KOPT-K1 (cell line): ENCODE data around the gene CGNL1.

Experiments used
- H3K27ac ChIP-seq: fragments of 200-600 bp; sonication (generic); 2 replicates; pipeline ENCODE4 v1.5.1; 2016; ENCODE audit warnings: antibody characterized with exemption, mild to moderate bottlenecking, low read depth, low read length; ENCODE audit not compliant: poor library complexity, severe bottlenecking
- H3K36me3 ChIP-seq: fragments of 200-600 bp; sonication (generic); 2 replicates; pipeline ENCODE4 v1.5.1; 2017; ENCODE audit warnings: antibody characterized with exemption, mild to moderate bottlenecking, low read length, moderate library complexity; ENCODE audit not compliant: insufficient read depth
- H3K9me3 ChIP-seq: fragments of 200-600 bp; sonication (generic); 2 replicates; pipeline ENCODE4 v1.5.1; 2017; ENCODE audit warnings: antibody characterized with exemption, low read length, mild to moderate bottlenecking; ENCODE audit not compliant: insufficient read depth, poor library complexity, severe bottlenecking

Gene CGNL1

DNA sequence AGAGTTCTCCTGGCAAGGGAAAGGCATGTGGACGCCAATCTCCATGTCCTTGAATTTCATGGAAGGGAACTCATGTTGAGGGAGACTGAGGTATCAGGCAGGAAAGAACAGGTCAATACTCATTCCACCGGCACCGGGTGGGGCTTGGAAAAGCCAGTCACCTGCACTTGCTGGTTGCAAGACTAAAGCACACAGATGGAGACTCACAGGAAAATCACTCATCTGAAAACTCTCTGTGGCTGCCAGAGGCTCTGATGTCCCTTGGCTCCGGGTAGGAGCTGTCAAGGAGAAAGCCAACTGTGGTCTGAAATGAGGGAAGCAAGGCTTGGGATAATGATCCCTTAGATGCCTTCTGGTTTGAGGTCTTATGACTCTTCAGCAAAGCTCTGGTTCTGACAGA is 8.7 kb upstream of the CGNL1 start:
- H3K9me3 ChIP-seq = no peaks in the 10 kb centered on the region
- no peak overlapping the region for H3K27ac ChIP-seq
- H3K36me3 ChIP-seq = no peaks in the 10 kb centered on the region

DNA sequence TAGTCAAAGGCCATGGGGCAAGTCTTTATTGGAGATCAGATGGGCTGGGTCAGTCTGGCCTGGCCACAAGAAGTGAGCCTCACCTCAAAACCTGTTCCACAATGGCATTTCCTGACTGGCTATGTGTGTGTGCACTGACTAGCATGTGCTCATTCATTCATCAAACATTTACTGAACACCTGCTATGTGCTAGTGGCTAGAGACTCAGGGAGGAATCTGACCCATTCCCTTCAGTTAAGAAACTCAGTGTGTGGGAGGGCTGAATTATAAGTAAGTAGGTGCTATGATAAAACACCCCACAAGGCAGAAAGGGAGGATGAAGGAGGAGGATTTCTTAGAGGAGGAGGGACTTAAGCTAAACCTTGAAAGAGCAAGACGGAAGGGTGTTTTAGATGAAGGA is 5.4 kb upstream of the CGNL1 start:
- peaks cover 4% of the 10 kb centered on the region for H3K9me3 ChIP-seq
- H3K27ac ChIP-seq = no peak overlapping the region
- H3K36me3 ChIP-seq = no peaks in the 10 kb centered on the region

DNA sequence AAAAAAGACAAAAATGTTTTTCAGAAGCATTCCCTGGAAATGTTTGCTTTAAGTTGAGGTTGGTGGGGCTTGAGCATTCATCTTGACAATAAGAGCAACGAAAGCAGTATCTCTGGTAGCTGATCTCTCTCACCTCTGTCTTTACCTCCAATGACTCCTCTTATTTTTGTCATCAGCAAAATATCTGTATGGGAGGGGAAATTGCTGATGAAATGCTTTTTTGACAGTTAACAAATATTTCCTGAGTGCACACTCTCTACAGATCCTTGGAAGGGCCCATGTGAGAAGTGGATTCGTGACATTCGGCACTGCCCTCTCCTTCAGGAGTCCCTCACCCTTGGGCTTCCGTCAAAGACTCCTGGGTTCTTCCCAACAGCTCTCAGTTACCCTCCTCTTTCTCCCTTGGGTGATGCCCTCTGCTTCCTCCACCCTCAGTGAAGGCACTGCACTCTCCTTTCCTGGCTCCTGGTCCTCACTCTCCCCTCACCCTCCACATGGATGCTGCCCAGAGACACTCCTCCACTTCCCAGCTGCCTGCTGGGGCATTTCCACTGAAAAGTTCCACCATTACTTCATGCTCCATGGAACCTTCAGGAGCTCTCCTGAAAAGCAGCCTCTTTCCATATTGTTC is 2.9 kb upstream of the CGNL1 start:
- H3K27ac ChIP-seq = no peak overlapping the region

DNA sequence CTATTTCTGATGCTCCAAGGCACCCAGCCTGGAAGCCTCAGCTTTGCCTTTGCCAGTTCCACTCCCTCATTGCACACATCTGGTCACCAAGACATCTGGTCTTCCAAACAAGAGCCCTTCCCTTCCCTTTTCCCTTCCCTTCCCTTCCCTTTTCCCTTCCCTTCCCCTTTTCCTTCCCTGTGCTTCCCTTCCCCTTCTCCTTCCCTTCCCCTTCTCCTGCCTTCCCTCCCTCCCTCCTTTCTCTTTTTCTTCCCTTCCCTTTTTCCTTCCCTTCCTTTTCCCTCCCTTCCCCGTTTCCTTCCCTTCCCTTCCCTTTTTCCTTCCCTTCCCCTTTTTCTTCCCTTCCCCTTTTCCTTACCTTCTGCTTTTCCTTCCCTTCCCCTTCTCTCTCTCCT is 2.4 kb upstream of the CGNL1 start:
- Histone ChIP-seq H3K27ac (no peak overlapping the region), H3K36me3 (no peaks in the 10 kb centered on the region), H3K9me3 (peaks cover 6% of the 10 kb centered on the region)

More for the DNA sequence above, 2.9 kb upstream of the CGNL1 start:
- no peaks in the 10 kb centered on the region for H3K36me3 ChIP-seq
- H3K9me3 ChIP-seq = peaks cover 6% of the 10 kb centered on the region

DNA sequence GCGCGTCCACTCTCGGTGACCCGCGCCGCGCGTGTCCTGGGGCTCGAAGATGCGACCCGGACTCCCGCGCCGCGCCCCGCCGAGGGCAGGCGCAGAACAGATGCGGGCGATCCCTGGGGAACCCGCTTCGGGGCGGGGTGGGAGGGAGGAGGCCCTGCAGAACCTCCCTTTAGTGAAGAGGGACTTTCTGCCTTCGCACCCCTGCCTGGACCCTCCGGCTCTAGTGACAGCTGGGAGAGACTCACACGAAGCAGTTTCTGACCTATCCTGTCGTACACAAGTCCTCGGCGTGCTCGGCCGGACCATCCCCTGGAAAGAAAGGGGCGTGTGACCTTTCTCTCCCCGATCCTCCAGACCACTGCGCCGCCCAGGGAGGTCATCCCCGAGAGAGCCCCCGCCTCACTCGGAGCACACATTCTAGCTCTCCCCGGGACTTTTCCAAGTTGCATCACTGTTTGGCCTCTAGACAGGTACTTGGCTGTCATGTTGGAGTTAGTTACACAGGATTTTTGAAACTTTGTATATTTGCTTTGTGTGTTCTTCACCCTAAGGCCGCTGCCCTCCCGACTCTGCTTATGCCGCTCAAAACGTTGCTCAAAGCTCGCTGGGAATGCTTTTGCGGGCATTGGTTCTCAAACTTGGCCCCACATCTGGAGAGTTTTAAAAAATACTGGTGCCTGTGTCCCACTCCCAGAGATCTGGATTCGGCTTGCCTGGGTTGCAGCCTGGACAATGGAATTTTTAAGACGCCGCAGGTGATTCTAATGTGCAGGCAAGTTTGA is 582 bp downstream of the CGNL1 start:
- no peak overlapping the region for H3K27ac ChIP-seq
- no peaks in the 10 kb centered on the region for H3K36me3 ChIP-seq
- peaks cover 6% of the 10 kb centered on the region for H3K9me3 ChIP-seq

DNA sequence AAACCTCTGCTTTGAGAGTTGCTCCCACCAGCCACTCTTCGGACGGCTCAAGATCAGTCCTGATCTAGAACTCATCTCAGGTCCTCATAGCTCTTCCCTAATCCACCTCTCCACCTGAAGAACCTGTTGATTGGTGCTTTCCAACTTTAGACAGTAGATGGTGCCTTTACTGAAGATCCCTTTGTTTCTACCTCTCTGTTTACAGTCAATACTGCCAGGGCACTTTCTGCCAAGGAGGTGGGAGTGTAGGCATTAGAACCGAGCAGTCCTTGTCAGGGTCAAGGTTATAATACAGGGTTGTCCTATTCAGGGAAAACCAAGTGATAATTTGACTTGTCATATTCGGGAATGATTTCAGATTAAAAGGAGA is 1.2 kb downstream of the CGNL1 start:
- H3K27ac ChIP-seq = no peak overlapping the region
- peaks cover 6% of the 10 kb centered on the region for H3K9me3 ChIP-seq
- no peaks in the 10 kb centered on the region for H3K36me3 ChIP-seq

DNA sequence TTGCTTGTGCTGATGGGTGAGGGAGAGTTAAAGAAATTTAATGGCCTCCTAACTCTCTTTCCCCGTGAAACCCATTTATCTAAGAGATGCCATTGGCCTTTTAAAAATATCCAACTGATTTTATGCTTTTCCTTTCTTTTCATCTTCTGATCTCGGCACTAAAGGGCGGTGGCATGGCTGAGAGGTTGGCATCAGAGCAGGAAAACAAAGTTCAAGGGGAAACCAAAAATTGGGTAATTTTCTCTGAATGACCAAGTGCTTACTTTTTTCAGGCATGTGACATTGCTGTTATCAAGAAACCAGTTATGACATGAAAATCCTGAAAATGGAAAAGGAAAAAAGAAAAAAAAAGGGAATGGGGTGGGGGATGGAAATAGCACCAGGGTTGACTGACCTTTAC is 3.2 kb downstream of the CGNL1 start:
- H3K27ac ChIP-seq = no peak overlapping the region
- H3K9me3 ChIP-seq = peaks cover 6% of the 10 kb centered on the region
- H3K36me3 ChIP-seq = no peaks in the 10 kb centered on the region

DNA sequence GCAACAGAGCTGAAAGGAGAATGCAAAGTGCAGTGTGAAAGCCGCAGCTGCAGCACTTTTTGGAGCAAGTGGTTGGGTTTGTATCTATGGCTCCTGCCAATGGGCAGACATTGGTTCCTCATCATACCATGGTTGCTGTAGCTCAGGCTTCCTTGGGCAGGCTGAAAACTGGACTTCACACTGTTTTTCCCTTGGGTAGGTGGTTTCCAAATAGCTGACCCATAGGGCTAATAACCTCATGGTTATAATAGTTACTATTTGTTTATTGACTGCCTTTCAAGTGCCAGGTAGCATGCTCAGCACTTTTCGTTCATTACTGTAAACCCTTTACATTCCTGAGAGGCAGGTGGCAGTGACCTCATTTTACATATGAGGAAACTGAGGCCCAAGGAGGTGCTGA is 4.5 kb downstream of the CGNL1 start:
- H3K9me3 ChIP-seq = peaks cover 2% of the 10 kb centered on the region
- H3K36me3 ChIP-seq = no peaks in the 10 kb centered on the region

DNA sequence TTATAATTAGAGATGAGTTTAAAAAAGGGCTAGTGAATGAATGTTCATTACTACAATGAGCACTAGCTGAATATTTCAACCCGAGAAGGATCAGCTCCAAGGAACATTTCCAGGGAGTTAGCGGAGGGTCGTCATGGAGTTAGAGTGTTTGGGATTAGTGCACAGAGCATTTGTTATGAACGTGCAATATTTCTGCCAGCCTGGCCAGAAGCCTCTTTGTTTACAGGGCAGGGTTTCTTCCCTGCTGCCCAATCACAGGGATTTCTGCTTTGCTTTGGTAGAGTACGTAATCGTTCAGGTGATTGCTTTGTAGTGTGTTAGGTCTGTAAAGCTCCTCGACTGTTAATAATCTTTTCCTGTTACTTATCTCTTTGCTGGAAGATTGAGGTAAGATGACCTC is 5.9 kb downstream of the CGNL1 start:
- H3K27ac ChIP-seq = no peak overlapping the region
- H3K36me3 ChIP-seq = no peaks in the 10 kb centered on the region
- H3K9me3 ChIP-seq = no peaks in the 10 kb centered on the region

More for the DNA sequence above, 4.5 kb downstream of the CGNL1 start:
- H3K27ac ChIP-seq = no peak overlapping the region

DNA sequence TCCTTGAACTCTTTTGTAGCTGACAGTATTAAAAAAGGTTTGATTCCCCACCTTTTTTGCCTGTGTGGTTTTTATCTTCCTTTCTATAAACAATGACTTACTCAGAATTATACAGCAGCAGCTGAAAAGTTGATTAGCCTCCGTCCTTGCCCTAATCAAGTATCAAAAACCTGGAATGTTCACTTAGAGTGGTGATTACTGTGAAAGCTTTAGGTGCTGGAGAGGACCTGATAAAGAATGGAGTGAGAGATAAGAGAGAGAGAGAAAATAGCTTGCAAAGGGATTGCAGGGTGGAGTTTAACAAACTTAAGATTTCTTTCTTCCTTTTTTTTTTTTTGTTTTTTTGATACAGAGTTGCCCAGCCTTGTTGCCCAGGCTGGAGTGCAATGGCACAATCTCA is 6.7 kb downstream of the CGNL1 start:
- no peaks in the 10 kb centered on the region for H3K36me3 ChIP-seq
- H3K9me3 ChIP-seq = no peaks in the 10 kb centered on the region
- no peak overlapping the region for H3K27ac ChIP-seq

DNA sequence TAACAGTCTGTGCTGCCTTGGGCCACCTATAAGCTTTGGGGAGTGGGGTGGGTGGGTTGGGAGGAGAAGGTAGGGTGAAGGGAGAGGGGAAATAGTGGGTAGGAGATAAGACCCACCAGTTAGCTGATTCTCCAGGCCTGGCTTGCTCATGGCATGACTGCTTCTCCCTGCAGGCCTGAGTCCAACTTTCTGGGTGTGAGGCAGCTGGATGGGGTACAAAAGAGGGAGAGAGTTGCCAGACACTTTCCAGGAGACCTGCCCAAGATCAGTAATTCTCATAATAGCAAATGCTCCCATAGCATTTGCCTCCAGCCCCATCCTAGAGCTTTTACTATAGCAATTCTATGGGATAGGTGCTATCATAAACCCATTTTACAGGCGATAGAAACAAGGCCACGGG is 7.7 kb downstream of the CGNL1 start:
- Histone ChIP-seq H3K27ac (no peak overlapping the region), H3K36me3 (no peaks in the 10 kb centered on the region), H3K9me3 (no peaks in the 10 kb centered on the region)

DNA sequence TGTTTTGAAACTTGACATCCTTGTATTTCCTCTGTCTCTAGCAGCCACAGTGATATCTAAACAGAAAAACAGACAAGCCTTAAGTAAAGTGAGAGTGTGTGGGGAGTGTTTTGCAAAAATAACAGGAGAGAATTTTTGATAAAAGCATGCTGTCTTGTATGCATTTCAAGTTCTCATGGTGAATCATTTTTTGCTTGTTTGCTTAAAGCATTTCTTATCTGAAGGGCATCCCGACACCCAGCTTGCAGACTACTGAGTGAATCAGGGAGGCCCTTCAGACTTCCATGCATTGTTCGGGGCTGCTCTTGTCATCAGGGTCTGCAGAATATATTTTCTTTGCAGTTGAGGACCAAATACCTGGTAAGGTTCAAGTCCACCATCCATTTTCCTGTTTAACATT is 8.5 kb downstream of the CGNL1 start:
- Histone ChIP-seq H3K9me3 (no peaks in the 10 kb centered on the region), H3K36me3 (no peaks in the 10 kb centered on the region), H3K27ac (no peak overlapping the region)

DNA sequence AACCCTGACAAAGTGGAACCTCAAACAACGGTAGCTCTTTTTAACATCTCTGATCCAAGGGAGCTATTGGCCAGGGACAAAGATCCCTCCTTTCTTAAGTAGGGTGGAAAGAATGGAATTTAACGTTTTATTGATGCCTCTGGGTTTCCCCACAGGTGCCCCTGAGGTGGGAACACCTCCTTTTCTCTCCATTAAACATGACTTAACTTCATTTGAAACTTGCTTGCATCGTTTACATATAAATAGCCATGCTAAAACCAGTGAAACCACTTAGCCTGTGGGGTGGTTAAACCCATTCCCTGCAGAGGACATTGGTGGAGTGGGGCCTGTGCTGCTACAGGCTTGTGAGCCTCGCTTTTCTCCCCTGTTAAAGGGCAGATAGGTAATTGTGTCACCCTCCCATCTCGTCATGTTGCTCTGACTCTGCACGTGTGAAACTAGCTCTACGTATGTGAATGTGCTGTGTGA is 9.7 kb downstream of the CGNL1 start:
- no peaks in the 10 kb centered on the region for H3K9me3 ChIP-seq
- no peaks in the 10 kb centered on the region for H3K36me3 ChIP-seq
- H3K27ac ChIP-seq = no peak overlapping the region

DNA sequence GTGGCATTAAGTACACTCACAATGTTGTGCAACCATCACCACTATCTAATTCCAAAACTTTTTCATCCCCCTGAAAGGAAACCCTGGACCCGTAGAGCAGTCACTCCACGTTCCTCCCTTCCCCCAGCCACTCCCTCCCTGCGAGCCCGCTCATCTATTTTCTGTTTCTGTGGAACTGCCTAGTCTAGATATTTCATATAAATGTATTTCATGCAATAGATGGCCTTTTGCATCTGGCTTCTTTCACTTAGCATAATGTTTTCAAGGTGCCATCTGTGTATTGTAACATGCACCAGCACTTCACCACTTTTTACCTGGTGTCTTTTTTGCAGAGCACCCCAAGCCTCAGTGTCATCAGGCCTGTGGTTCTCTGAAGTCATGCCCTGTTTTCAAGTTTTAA is 10.7 kb downstream of the CGNL1 start:
- H3K36me3 ChIP-seq = no peaks in the 10 kb centered on the region
- no peak overlapping the region for H3K27ac ChIP-seq
- H3K9me3 ChIP-seq = no peaks in the 10 kb centered on the region

DNA sequence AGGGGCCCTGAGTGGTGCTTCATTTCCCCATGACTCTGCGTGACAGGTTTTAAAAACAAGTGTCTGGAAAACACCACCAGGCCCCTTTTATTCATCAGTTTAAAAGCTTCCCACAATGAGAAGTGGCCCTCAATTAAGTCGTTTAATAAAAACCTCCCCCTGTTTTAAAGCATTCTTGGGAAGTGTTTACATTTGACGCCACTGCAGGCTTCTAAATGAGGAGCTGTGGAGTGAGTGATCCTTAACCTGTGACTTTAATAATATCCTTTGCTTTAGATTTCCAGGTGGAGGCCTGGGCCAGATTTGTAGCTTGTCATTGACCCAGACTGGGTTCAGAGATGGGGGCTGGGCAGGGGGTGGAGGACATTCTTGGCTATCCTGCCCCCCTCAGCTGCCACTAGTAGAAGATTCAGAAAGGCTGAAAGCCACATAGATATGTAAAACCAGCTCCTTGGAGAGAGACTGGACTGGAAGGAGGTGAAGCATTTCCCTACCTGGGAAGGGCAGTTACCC is 11.3 kb downstream of the CGNL1 start:
- H3K27ac ChIP-seq = no peak overlapping the region
- H3K9me3 ChIP-seq = no peaks in the 10 kb centered on the region

DNA sequence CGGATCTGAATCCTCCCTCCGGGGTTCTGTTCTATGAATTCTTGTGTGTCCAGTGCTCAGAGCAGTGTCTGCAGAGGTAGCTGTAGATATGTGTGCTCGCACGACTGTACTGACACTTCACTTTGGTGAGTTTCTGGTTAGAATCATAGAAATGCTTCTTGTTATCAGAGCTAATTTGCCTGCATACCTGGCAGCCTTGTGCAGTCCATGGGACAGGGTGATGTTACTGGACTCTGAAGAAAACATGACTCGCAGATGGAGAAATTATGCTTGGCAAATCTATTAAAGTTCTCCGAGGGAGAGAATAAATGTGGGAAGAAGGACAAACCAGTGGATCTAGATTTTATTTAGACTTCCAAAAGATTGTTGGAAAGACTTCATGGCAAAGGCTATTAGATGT is 12.2 kb downstream of the CGNL1 start:
- no peak overlapping the region for H3K27ac ChIP-seq
- H3K36me3 ChIP-seq = no peaks in the 10 kb centered on the region
- no peaks in the 10 kb centered on the region for H3K9me3 ChIP-seq

More for the DNA sequence above, 11.3 kb downstream of the CGNL1 start:
- no peaks in the 10 kb centered on the region for H3K36me3 ChIP-seq
